HepG2 (cell line): ENCODE measurements around the gene ELP5. TPM values are rescaled to one million over a fixed set of nuclear protein-coding genes. Genes with fewer than 3 reads are reported as not detected.
A peak's percentile ranks its signal among the peaks of the same experiment; 100 is the strongest.

Experiments used
- ARHGAP35 ChIP-seq: sonication (generic); formaldehyde crosslinking; IDR thresholded peaks from 2 replicates; pipeline ENCODE4 v1.9.0; 2022; ENCODE audit warnings: mild to moderate bottlenecking, inconsistent platforms, moderate library complexity, missing genetic modification reagents, borderline replicate concordance
- ATF7-NPFF ChIP-seq: sonication (generic); formaldehyde crosslinking; IDR thresholded peaks from 2 replicates; pipeline ENCODE4 v1.8.1; 2023; ENCODE audit warnings: mild to moderate bottlenecking, low read depth, missing genetic modification reagents, moderate library complexity
- CAMTA2 ChIP-seq: sonication (generic); formaldehyde crosslinking; IDR thresholded peaks from 2 replicates; pipeline ENCODE4 v1.4.0; 2020; ENCODE audit warnings: mild to moderate bottlenecking, missing genetic modification reagents, borderline replicate concordance
- DPF2 ChIP-seq: sonication (generic); formaldehyde crosslinking; IDR thresholded peaks from 2 replicates; pipeline ENCODE4 v1.4.0; 2020; ENCODE audit warnings: mild to moderate bottlenecking, low read depth, missing genetic modification reagents, borderline replicate concordance
- GTF3A ChIP-seq: sonication (generic); formaldehyde crosslinking; conservative IDR thresholded peaks from 2 replicates; pipeline ENCODE4 v1.4.0; 2020; ENCODE audit warnings: mild to moderate bottlenecking, missing genetic modification reagents
- HMG20B ChIP-seq: conservative IDR thresholded peaks from 2 replicates; pipeline ENCODE4 v1.6.1; 2016; ENCODE audit warnings: missing genetic modification reagents, missing compliant biosample characterization
- IKZF1 ChIP-seq: fragments of 450-650 bp; IDR thresholded peaks from 2 replicates; pipeline ENCODE4 v1.7.1; 2016
- KDM1A ChIP-seq: IDR thresholded peaks from 2 replicates; pipeline ENCODE4 v1.6.1; 2016; ENCODE audit warnings: missing compliant biosample characterization
- KLF6 ChIP-seq: IDR thresholded peaks from 2 replicates; pipeline ENCODE4 v1.8.0; 2016; ENCODE audit warnings: missing biosample characterization, missing genetic modification reagents
- MYC ChIP-seq: sonication (generic); formaldehyde crosslinking; IDR thresholded peaks from 2 replicates; pipeline ENCODE4 v1.9.0; 2021; ENCODE audit warnings: missing genetic modification reagents, borderline replicate concordance
- NR0B2 ChIP-seq: sonication (generic); formaldehyde crosslinking; IDR thresholded peaks from 2 replicates; pipeline ENCODE4 v1.4.0; 2020; ENCODE audit warnings: mild to moderate bottlenecking, missing genetic modification reagents
- RNF2 ChIP-seq: fragments of 450-650 bp; conservative IDR thresholded peaks from 2 replicates; pipeline ENCODE4 v1.6.1; 2016; ENCODE audit warnings: low read depth
- RXRB ChIP-seq: IDR thresholded peaks from 2 replicates; pipeline ENCODE4 v1.6.1; 2016; ENCODE audit warnings: borderline replicate concordance, missing genetic modification reagents, missing compliant biosample characterization
- TEAD2 ChIP-seq: sonication (generic); formaldehyde crosslinking; IDR thresholded peaks from 2 replicates; pipeline ENCODE4 v1.9.0; 2021; ENCODE audit warnings: missing genetic modification reagents
- ZBTB20 ChIP-seq: sonication (generic); formaldehyde crosslinking; IDR thresholded peaks from 2 replicates; pipeline ENCODE4 v1.8.1; 2023; ENCODE audit warnings: missing genetic modification reagents, low read depth, mild to moderate bottlenecking, borderline replicate concordance
- ZBTB7B ChIP-seq: sonication (generic); formaldehyde crosslinking; IDR thresholded peaks from 2 replicates; pipeline ENCODE4 v1.4.0; 2020; ENCODE audit warnings: missing genetic modification reagents
- ZFP41 ChIP-seq: sonication (generic); formaldehyde crosslinking; IDR thresholded peaks from 2 replicates; pipeline ENCODE4 v1.4.0; 2020; ENCODE audit warnings: mild to moderate bottlenecking, missing genetic modification reagents, borderline replicate concordance
- ZFP62 ChIP-seq: sonication (generic); formaldehyde crosslinking; IDR thresholded peaks from 2 replicates; pipeline ENCODE4 v1.4.0; 2020; ENCODE audit warnings: missing genetic modification reagents
- ZFX ChIP-seq: sonication (generic); formaldehyde crosslinking; IDR thresholded peaks from 2 replicates; pipeline ENCODE4 v1.4.0; 2020; ENCODE audit warnings: mild to moderate bottlenecking, low read depth, missing genetic modification reagents, moderate library complexity
- ZNF121 ChIP-seq: sonication (generic); formaldehyde crosslinking; IDR thresholded peaks from 2 replicates; pipeline ENCODE4 v1.5.0; 2020; ENCODE audit warnings: mild to moderate bottlenecking, missing genetic modification reagents
- ZNF24 ChIP-seq: fragments of 450-650 bp; IDR thresholded peaks from 2 replicates; pipeline ENCODE4 v1.6.1; 2017; ENCODE audit warnings: antibody characterized with exemption, mild to moderate bottlenecking
- ZNF432 ChIP-seq: sonication (generic); formaldehyde crosslinking; IDR thresholded peaks from 2 replicates; pipeline ENCODE4 v1.5.0; 2020; ENCODE audit warnings: missing genetic modification reagents, mild to moderate bottlenecking, borderline replicate concordance
- ZNF552 ChIP-seq: sonication (generic); formaldehyde crosslinking; IDR thresholded peaks from 2 replicates; pipeline ENCODE4 v1.9.0; 2022; ENCODE audit warnings: missing genetic modification reagents, mild to moderate bottlenecking, borderline replicate concordance
- ZNF761 ChIP-seq: sonication (generic); formaldehyde crosslinking; conservative IDR thresholded peaks from 2 replicates; pipeline ENCODE4 v1.4.0; 2020; ENCODE audit warnings: mild to moderate bottlenecking, missing genetic modification reagents
- ZNF879 ChIP-seq: sonication (generic); formaldehyde crosslinking; IDR thresholded peaks from 2 replicates; pipeline ENCODE4 v1.8.1; 2023; ENCODE audit warnings: missing genetic modification reagents
- polyA plus RNA-seq, 8 experiments: library from polyadenylated mRNA; depleted of rRNA in 3 of 8; stranded (reverse) in 7 of 8; unstranded in 1 of 8; fragments of >200 nt; fragmentation: Illumina TruSeq in 4 of 8; extraction: Trizol in 4 of 8; gene quantifications; 2 replicates each; pipeline versions ENCODE4 v1.2.1 to v1.2.3, GENCODE V29; 2011 to 2016; ENCODE audit warnings: low read depth in 4 of 8, missing spikeins in 1 of 8, mixed read lengths in 1 of 8; ENCODE audit not compliant: insufficient read depth in 1 of 8
- total RNA-seq, 5 experiments: library from RNA; depleted of rRNA; stranded (reverse); fragments of >200 nt; fragmentation: Illumina TruSeq; extraction: Trizol; gene quantifications; 2 replicates each; pipeline ENCODE4 v1.2.3, GENCODE V29; 2016; ENCODE audit warnings: low read depth in 1 of 5
- TF ChIP-seq, protein P1 (sequence below): sonication (generic); formaldehyde crosslinking; IDR thresholded peaks from 2 replicates; pipeline ENCODE4 v1.9.0; 2022; ENCODE audit warnings: low read depth, missing genetic modification reagents
- TF ChIP-seq, protein P2 (sequence below): sonication (generic); formaldehyde crosslinking; IDR thresholded peaks from 2 replicates; pipeline ENCODE4 v1.8.1; 2023; ENCODE audit warnings: mild to moderate bottlenecking, missing genetic modification reagents, borderline replicate concordance

Gene ELP5
- total and polyA plus RNA-seq, 2 of the 13 experiments (the other 11 are each of a cell fraction or from before 2014, with no cell fraction given) = 67.6 to 69.8 TPM

DNA sequence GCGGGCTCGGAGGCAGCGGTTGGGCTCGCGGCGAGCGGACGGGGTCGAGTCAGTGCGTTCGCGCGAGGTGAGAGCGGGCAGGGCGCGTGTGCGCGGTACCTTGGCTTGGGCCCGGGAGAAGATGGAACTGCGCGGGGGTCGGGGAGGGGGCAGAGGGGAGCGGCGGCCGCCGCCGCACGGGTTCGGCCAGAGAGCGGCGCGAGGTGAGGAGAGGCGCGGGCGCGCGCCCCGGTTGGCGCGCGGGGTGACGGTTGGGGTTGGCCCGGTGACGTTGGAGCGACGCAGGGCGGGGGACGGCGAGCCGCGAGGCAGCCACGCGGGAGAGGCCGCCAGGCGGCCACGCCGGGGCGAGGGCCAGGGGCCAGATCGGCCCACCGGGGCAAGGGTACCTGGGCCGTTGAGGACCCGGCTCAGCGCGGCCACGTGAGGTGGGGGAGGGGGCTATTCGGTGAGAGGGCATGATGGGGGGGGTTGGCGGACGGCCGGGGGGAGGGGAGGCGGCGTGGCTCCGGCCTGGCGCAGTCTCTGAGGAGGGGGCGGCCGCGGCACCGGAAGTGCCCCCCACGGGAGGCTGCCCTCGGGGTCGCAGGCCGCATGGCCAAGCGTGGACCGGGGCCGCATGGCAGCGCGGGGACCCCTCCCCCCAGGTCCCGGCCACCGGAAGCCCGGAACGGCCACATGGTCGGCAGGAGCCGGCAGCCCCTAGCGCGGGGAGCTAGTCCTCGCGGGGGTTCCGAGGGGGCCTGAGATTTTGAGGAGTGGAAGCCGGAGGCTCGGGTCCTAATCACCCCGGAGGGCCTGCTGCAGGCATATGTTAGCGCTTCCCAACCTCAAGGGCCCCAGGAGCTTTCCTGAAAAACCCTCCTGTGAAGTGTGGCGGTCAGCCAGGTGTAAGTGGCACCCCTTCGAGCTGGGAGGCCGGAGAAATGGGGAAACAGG, 55.9 kb downstream of the ELP5 start (continued):
- no peak for TF ChIP-seq KDM1A (CRISPR knock-in tag)
- TF ChIP-seq, protein P1, sequence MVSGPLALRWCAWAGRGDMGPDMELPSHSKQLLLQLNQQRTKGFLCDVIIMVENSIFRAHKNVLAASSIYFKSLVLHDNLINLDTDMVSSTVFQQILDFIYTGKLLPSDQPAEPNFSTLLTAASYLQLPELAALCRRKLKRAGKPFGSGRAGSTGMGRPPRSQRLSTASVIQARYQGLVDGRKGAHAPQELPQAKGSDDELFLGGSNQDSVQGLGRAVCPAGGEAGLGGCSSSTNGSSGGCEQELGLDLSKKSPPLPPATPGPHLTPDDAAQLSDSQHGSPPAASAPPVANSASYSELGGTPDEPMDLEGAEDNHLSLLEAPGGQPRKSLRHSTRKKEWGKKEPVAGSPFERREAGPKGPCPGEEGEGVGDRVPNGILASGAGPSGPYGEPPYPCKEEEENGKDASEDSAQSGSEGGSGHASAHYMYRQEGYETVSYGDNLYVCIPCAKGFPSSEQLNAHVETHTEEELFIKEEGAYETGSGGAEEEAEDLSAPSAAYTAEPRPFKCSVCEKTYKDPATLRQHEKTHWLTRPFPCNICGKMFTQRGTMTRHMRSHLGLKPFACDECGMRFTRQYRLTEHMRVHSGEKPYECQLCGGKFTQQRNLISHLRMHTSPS (CRISPR knock-in tag) = no peak
- TF ChIP-seq CAMTA2 (CRISPR knock-in tag) = 0 out of 2 replicates have a peak, but pooled peaks have one; percentile 73
- TF ChIP-seq TEAD2 (CRISPR knock-in tag) = no peak
- TF ChIP-seq IKZF1 = no peak
- peak; percentile 30; the same call in 1 of the 2 replicates for TF ChIP-seq ZNF761 (CRISPR knock-in tag)
- no peak for TF ChIP-seq DPF2 (CRISPR knock-in tag)
- TF ChIP-seq, protein P2, sequence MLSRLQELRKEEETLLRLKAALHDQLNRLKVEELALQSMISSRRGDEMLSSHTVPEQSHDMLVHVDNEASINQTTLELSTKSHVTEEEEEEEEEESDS (CRISPR knock-in tag) = no peak
- no peak for TF ChIP-seq ZNF121 (CRISPR knock-in tag)
- no peak for TF ChIP-seq ARHGAP35 (CRISPR knock-in tag)
- no peak for TF ChIP-seq RXRB (CRISPR knock-in tag)
- no peak for TF ChIP-seq ZNF24
- TF ChIP-seq ZNF552 (CRISPR knock-in tag) = no peak
- 0 out of 2 replicates have a peak, but pooled peaks have one; percentile 15 for TF ChIP-seq KLF6
- no peak for TF ChIP-seq ZFP41 (CRISPR knock-in tag)
- 0 out of 2 replicates have a peak, but pooled peaks have one; percentile 56 for TF ChIP-seq NR0B2 (CRISPR knock-in tag)
- no peak for TF ChIP-seq ZFP62 (CRISPR knock-in tag)
- TF ChIP-seq RNF2 = no peak
- TF ChIP-seq ZBTB7B = no peak
- no peak for TF ChIP-seq ZBTB20 (CRISPR knock-in tag)
- TF ChIP-seq MYC = peak; percentile 99
- TF ChIP-seq ATF7-NPFF (CRISPR knock-in tag) = peak; percentile 59; the same call in 1 of the 2 replicates
- TF ChIP-seq ZNF879 (CRISPR knock-in tag) = no peak
- no peak for TF ChIP-seq ZNF432 (CRISPR knock-in tag)
- no peak for TF ChIP-seq HMG20B
- TF ChIP-seq ZFX (CRISPR knock-in tag) = no peak
- TF ChIP-seq GTF3A = no peak
